HG03060 (cell line): ENCODE measurements around the gene MSMP.

ENCODE experiments used
- ATAC-seq: cut with Tn5 transposase; IDR thresholded peaks from one replicate; pipeline ENCODE4 v1.9.1; 2021; ENCODE audit warnings: low read depth, moderate number of reproducible peaks; ENCODE audit not compliant: unreplicated experiment

The MSMP gene

DNA sequence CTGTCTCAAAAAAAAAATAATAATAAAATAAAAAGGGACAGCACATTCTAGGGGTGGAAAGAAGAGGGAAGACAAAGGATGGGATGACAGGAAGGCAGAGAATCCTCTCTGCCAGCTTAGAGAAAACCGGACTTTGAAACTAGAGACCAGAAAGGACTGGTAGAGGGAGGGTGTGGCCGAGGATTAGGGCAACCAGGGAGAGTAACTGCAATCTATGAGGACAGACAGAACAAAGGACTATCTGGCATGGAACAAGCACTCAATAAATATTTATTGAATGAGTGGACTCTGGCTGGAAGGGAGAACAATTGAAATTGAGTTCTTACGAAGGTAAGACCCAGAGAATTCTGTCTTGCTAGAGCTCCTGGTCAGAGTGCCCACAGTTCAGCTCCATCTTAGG lies 7.5 kb downstream of the MSMP start:
- no peak for ATAC-seq

GRCh38 chr9:35745569-35745968 lies 8.5 kb downstream of the MSMP start:
- no peak for ATAC-seq

GRCh38 chr9:35743880-35744518 lies 10.1 kb downstream of the MSMP start:
- ATAC-seq = no peak

DNA sequence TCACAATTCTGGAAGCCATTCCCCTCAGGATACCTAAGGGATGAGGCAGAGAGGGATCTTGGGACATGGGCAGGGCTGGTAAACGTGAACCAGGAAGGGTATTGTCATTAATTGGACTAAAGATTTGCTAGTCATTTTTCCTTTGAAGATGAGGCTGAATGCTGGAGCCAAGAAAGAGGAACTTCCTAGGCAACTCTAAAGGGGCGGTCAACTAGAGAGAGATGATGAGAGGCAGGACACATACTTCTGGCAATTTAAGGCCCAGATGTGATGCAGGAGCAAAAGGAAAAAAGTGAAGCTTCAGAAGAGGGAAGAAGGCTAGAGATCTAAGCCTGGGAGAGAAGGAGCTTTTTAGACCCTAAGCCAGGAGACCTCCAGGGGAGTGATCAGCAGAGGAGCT lies 10.6 kb downstream of the MSMP start:
- ATAC-seq = no peak

GRCh38 chr9:35741740-35742139 lies 12.3 kb downstream of the MSMP start:
- no peak for ATAC-seq

- no peak for ATAC-seq
Measured at GRCh38 chr9:35740243-35740642, 13.8 kb downstream of the MSMP start.

GRCh38 chr9:35738924-35739323 lies 15.2 kb downstream of the MSMP start:
- no peak for ATAC-seq

- ATAC-seq = no peak
Measured at GRCh38 chr9:35738186-35738585, 15.9 kb downstream of the MSMP start.

- no peak for ATAC-seq
Measured at GRCh38 chr9:35737143-35737542, 16.9 kb downstream of the MSMP start.

- ATAC-seq = no peak
Measured at GRCh38 chr9:35736201-35736633, 17.9 kb downstream of the MSMP start.

DNA sequence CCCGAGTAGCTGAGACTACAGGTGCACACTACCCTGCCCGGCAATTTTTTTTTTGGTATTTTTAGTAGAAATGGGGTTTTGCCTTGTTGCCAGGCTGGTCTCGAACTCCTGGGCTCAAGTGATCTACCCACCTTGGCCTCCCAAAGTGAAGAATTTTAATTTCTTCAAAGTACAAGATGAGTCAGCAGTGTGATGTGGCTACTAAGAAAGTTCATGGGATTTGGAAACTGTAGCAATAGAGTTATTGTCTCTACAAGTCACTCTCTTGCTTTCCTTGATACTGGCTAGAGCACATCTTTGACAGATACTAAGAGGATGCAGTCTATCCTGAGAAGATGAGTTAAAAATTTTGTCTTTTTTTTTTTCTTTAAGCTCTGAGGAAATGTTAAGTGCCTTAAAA lies 20.0 kb downstream of the MSMP start:
- no peak for ATAC-seq

GRCh38 chr9:35732800-35733541 lies 21.1 kb downstream of the MSMP start:
- no peak for ATAC-seq

DNA sequence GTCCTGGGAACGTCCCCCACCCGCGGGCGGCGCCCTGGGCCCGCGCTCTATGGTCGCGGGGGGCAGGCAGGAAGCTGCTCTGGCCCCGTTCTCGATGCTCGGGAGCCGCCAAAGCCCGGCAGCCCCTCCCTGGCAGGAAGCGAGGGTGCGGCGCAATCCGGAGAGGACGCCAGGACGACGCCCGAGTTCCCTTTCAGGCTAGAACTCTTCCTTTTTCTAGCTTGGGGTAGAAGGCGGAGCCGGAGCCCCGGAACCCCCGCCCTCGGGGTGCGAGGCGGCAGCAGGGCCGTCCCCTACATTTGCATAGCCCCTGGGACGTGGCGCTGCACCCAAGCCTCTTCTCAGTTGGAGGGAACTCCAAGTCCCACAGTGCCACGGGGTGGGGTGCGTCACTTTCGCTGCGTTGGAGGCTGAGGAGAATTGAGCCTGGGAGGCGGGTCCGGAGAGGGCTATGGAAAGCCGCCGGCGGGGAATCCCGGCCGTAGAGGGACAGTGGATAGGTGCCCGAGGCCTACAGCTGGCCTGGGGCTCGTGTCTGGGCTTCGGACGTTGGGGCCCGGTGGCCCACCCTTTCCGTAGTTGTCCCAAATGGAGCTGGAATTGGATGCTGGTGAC lies 21.8 kb downstream of the MSMP start, which contains the start of the genes CREB3 and TLN1:
Gene CREB3, plus strand, starts transcription at position 482 of the 615 bp plus-strand sequence. Its CDS starts 107 bp downstream, at position 589.
Gene TLN1, minus strand, starts transcription at position 11 of the 615 bp plus-strand sequence. CDS start 6,501 bp downstream, outside the sequence.
- ATAC-seq = peak; percentile 76

- ATAC-seq = no peak
Measured at GRCh38 chr9:35731415-35732184, 22.5 kb downstream of the MSMP start.

DNA sequence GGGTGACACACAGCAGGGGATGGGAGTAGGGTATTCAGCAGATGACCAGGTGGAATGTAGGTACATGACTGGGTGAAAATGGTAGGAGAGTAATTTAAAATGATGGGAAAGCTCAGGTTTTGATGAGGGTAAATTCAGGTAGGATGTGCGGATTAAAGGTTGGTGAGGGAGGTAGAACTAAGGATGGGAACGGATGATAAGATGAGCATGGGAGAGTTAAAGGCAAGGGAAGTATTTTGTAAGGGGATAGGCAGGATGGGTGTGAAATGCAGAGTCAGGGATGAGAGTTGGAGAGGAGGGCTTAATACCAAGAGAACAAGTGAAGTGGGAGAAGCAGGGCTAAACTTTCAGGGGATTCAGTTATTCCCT lies 23.6 kb downstream of the MSMP start:
- no peak for ATAC-seq

- ATAC-seq = no peak
Measured at GRCh38 chr9:35729700-35730485, 24.2 kb downstream of the MSMP start.

GRCh38 chr9:35729101-35729500 lies 25.0 kb downstream of the MSMP start:
- no peak for ATAC-seq

DNA sequence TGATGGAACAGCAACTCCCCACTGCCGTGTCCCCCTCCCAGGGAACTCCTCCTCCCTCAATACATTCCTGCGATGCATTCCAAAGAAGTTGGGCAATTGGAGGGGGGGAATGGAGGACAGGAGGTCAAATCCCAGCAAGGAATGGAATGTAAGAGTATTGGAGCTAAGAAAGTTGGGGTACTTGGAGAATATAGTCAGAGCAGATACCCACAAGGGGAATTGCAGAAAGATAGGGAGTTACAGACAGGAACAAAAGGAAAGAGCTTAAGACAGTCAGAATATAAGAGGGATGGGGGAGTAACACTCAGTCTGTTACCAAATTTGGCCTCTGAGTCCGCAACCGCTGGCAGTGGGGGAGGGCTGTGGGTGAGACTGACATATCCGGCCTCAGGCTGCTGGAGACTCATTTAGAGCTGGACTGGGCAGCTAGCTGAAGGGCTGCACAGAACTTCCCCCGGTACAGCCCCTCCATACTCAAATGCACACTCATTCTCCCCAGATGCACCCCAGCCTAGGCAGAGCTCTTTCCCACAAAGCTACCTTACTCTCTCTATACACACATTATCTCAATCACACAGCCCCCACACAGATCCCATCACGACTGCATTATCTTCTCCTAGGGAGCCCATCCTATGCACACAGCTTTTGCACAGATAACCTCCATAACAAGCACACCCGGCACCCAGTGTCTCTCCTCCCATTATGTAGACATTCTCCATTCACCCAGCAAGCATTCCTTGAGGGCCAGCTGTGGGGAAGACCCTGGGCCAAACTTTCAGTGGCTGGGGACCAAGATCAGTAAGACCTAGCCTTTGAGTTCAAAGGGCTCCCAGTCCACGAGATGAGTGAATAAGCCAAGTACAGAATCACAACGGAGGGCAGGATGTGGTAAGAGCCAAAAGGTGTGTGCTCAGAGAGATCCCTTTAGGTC lies 25.8 kb downstream of the MSMP start:
- ATAC-seq = no peak

DNA sequence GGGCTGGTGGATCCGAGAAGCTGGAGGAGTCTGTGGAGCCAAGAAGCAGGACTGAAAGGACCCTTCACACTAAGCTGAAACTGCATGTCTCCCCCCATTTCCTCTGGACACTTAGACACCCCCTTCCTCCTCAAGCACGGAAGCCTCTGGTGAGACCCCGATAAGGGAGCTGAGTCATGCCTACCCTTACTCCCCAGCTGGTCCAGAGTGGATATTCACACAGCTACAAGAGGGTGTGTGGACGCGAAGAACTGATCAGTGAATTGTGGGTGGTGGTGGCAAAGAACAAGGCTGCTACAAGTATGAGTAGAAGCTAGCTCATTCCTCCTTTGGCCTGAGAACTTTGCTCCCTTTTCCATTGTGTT lies 26.4 kb downstream of the MSMP start:
- ATAC-seq = no peak
